ENCODE measurements around the gene OSBPL3. TPM values are rescaled to one million over a fixed set of nuclear protein-coding genes. Genes with fewer than 3 reads are reported as not detected.

OSBPL3 gene
- total RNA-seq, 1 experiment from 2014 or later, result 11.6 TPM

DNA sequence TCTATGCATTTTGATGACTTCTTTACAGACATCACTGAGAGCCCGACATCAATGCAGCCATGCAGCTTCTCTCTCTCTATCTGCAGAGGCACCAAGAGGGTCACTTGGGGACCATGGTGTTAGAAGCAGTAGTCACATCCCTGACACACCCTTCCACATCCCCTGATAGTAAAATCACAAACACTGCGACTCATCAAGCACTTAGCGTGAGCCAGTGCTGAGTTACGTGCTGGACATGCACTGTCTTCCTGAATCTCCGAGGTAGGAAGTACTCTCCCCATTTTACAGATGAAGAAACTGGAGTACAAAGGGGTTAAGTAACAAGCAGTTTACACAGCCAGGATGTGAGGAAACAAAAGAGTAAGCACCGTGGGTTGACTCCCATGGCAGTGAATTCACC lies 109.2 kb downstream of the OSBPL3 start:
- BruUV-seq (replicated peaks), result no TSS peak

DNA sequence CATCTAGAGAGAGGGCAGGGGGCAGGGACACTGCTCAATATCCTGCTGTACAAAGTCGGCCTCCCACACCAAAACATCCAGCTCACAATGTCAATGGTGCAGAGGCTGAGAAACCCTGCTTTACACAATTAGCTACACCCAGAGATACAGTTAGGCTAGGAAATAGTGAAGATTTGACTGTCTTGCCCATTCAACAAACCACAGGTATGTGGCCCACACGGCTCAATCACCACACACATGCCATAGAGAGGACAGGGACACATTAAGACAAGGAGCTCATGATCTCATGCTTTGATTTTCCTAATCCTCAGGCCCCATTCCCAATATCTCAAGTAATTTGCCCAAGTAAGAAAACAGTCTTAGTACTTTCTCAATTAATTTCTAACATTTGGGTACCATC lies 110.4 kb downstream of the OSBPL3 start:
- no peak for DNase-seq
- Histone ChIP-seq H3K4me2 (ENCODE audit: low read length) (no peak overlapping the region), H3K27ac (ENCODE audit: low read length) (no peak overlapping the region), H4K20me1 (ENCODE audit: low read length) (no peaks in the 10 kb centered on the region), H3K4me3 (ENCODE audit: low read length) (no peak overlapping the region), H3K9ac (ENCODE audit: low read length) (no peak overlapping the region), H2AFZ (ENCODE audit: low read length) (no peak overlapping the region), H3K4me1 (ENCODE audit: insufficient read depth, low read length) (peaks cover 14% of the 10 kb centered on the region; the same call in 1 of the 2 replicates), H3F3A (ENCODE audit: low read length, unreplicated experiment) (no peaks in the 10 kb centered on the region), H3K36me3 (ENCODE audit: low read depth, low read length) (no peaks in the 10 kb centered on the region; the same call in 1 of the 2 replicates), H3K9me3 (ENCODE audit: low read length) (no peaks in the 10 kb centered on the region), H3K9me2 (replicated peaks; ENCODE audit: low read length) (no peaks in the 10 kb centered on the region), H3K27me3 (ENCODE audit: low read length) (no peaks in the 10 kb centered on the region), H3K79me2 (ENCODE audit: low read length) (no peaks in the 10 kb centered on the region)
- intact Hi-C loops (cut with micrococcal nuclease), result no loop called here
- ChIA-PET CTCF (no interaction called here), POLR2A (ENCODE audit: unreplicated experiment) (interaction anchor here (0.6 kb wide), 1 partner anchor 20 kb away, joined by 3 read pairs; no protein-coding TSS in a partner anchor)
- ATAC-seq, result no peak
- no TSS peak for BruUV-seq (replicated peaks)
- TF ChIP-seq EZH2phosphoT487 (IDR thresholded peaks at IDR 0.05; ENCODE audit: borderline replicate concordance, low read length) (no peak), EZH2 (IDR thresholded peaks at IDR 0.05; ENCODE audit: low read length, unreplicated experiment) (no peak)
- TF ChIP-seq, protein P1, sequence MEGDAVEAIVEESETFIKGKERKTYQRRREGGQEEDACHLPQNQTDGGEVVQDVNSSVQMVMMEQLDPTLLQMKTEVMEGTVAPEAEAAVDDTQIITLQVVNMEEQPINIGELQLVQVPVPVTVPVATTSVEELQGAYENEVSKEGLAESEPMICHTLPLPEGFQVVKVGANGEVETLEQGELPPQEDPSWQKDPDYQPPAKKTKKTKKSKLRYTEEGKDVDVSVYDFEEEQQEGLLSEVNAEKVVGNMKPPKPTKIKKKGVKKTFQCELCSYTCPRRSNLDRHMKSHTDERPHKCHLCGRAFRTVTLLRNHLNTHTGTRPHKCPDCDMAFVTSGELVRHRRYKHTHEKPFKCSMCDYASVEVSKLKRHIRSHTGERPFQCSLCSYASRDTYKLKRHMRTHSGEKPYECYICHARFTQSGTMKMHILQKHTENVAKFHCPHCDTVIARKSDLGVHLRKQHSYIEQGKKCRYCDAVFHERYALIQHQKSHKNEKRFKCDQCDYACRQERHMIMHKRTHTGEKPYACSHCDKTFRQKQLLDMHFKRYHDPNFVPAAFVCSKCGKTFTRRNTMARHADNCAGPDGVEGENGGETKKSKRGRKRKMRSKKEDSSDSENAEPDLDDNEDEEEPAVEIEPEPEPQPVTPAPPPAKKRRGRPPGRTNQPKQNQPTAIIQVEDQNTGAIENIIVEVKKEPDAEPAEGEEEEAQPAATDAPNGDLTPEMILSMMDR (conservative IDR thresholded peaks at IDR 0.05; ENCODE audit: low read depth, low read length), result no peak

More for the DNA sequence above, 109.2 kb downstream of the OSBPL3 start:
- Histone ChIP-seq H3K27me3 (ENCODE audit: low read length) (no peaks in the 10 kb centered on the region), H3K79me2 (ENCODE audit: low read length) (no peaks in the 10 kb centered on the region), H3K4me2 (ENCODE audit: low read length) (peak overlapping the region; percentile 3; the same call in 1 of the 2 replicates), H3K27ac (ENCODE audit: low read length) (0 out of 2 replicates have a peak overlapping the region, but pooled peaks have one; percentile 13), H2AFZ (ENCODE audit: low read length) (no peak overlapping the region), H3K9me2 (replicated peaks; ENCODE audit: low read length) (no peaks in the 10 kb centered on the region), H3K36me3 (ENCODE audit: low read depth, low read length) (no peaks in the 10 kb centered on the region; the same call in 1 of the 2 replicates), H3K9ac (ENCODE audit: low read length) (no peak overlapping the region), H4K20me1 (ENCODE audit: low read length) (no peaks in the 10 kb centered on the region), H3K4me1 (ENCODE audit: insufficient read depth, low read length) (peaks cover 14% of the 10 kb centered on the region; the same call in 1 of the 2 replicates), H3K4me3 (ENCODE audit: low read length) (no peak overlapping the region), H3F3A (ENCODE audit: low read length, unreplicated experiment) (no peaks in the 10 kb centered on the region), H3K9me3 (ENCODE audit: low read length) (no peaks in the 10 kb centered on the region)
- DNase-seq, result peak; percentile 74
- peak; percentile 93 for ATAC-seq
- ChIA-PET POLR2A (ENCODE audit: unreplicated experiment) (no interaction called here), CTCF (no interaction called here)
- intact Hi-C loops (cut with micrococcal nuclease), result no loop called here
- TF ChIP-seq, protein P1 (conservative IDR thresholded peaks at IDR 0.05; ENCODE audit: low read depth, low read length), result no peak
- TF ChIP-seq EZH2 (IDR thresholded peaks at IDR 0.05; ENCODE audit: low read length, unreplicated experiment) (no peak), EZH2phosphoT487 (IDR thresholded peaks at IDR 0.05; ENCODE audit: borderline replicate concordance, low read length) (no peak)

DNA sequence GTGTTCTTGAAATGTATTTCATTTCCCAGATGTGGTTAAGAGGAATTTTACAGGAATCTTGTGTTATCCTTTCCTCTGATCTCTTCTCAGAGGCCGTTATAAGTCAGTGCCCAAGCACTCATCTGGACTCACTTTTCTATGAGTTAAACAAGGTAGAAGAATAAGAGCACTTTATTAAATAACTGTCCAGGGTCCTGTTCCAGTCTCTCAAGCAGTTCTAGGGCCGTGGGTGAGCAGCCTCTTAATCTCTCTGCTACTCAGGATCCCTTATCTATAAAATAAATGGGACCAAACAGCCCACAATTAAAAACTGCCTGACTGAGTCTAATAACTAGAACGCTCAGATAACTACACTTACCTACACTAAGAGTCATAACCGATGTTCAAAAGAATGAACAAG lies 111.2 kb downstream of the OSBPL3 start:
- Histone ChIP-seq H3K4me1 (ENCODE audit: insufficient read depth, low read length) (peaks cover 14% of the 10 kb centered on the region; the same call in 1 of the 2 replicates), H3K27ac (ENCODE audit: low read length) (no peak overlapping the region), H3F3A (ENCODE audit: low read length, unreplicated experiment) (no peaks in the 10 kb centered on the region), H3K9me2 (replicated peaks; ENCODE audit: low read length) (no peaks in the 10 kb centered on the region), H3K27me3 (ENCODE audit: low read length) (no peaks in the 10 kb centered on the region), H2AFZ (ENCODE audit: low read length) (no peak overlapping the region), H3K9ac (ENCODE audit: low read length) (no peak overlapping the region), H3K4me3 (ENCODE audit: low read length) (no peak overlapping the region), H3K79me2 (ENCODE audit: low read length) (no peaks in the 10 kb centered on the region), H4K20me1 (ENCODE audit: low read length) (no peaks in the 10 kb centered on the region), H3K9me3 (ENCODE audit: low read length) (no peaks in the 10 kb centered on the region), H3K36me3 (ENCODE audit: low read depth, low read length) (no peaks in the 10 kb centered on the region; the same call in 1 of the 2 replicates), H3K4me2 (ENCODE audit: low read length) (no peak overlapping the region)
- intact Hi-C loops (cut with micrococcal nuclease), result no loop called here
- no peak for TF ChIP-seq EZH2phosphoT487 (IDR thresholded peaks at IDR 0.05; ENCODE audit: borderline replicate concordance, low read length)
- no peak for TF ChIP-seq EZH2 (IDR thresholded peaks at IDR 0.05; ENCODE audit: low read length, unreplicated experiment)
- TF ChIP-seq, protein P1 (conservative IDR thresholded peaks at IDR 0.05; ENCODE audit: low read depth, low read length), result no peak
- BruUV-seq (replicated peaks), result no TSS peak
- ChIA-PET CTCF (no interaction called here), POLR2A (ENCODE audit: unreplicated experiment) (no interaction called here)
- DNase-seq (no peak), ATAC-seq (no peak)
